ENCODE data around the gene SYCE1L.

Gene SYCE1L

GRCh38 chr16:77219437-77219836, 20.2 kb downstream of the SYCE1L start:
- Histone ChIP-seq H4K20me1 (ENCODE audit: insufficient read depth) (no peaks in the 10 kb centered on the region), H3K79me2 (ENCODE audit: insufficient read depth, low read depth) (no peaks in the 10 kb centered on the region), H3K4me3 (IDR thresholded peaks at IDR 0.05; ENCODE audit: insufficient read depth, low read depth, low read length) (no peak overlapping the region), H2AFZ (ENCODE audit: low read depth) (no peak overlapping the region), H3K4me2 (no peak overlapping the region), H3K27me3 (ENCODE audit: insufficient read depth, low read depth) (no peaks in the 10 kb centered on the region), H3K36me3 (ENCODE audit: insufficient read depth) (no peaks in the 10 kb centered on the region), H3K9ac (no peak overlapping the region), H3K27ac (no peak overlapping the region), H3K4me1 (ENCODE audit: low read depth, poor library complexity, severe bottlenecking) (no peaks in the 10 kb centered on the region)
- TF ChIP-seq CTCF (conservative IDR thresholded peaks at IDR 0.05; ENCODE audit: low read depth, low read length): no peak

- Histone ChIP-seq H3K79me2 (ENCODE audit: insufficient read depth, low read depth) (no peaks in the 10 kb centered on the region), H3K9ac (no peak overlapping the region), H3K4me2 (no peak overlapping the region), H3K27ac (no peak overlapping the region), H3K4me1 (ENCODE audit: low read depth, poor library complexity, severe bottlenecking) (no peaks in the 10 kb centered on the region), H4K20me1 (ENCODE audit: insufficient read depth) (no peaks in the 10 kb centered on the region), H3K36me3 (ENCODE audit: insufficient read depth) (no peaks in the 10 kb centered on the region), H2AFZ (ENCODE audit: low read depth) (no peak overlapping the region), H3K4me3 (IDR thresholded peaks at IDR 0.05; ENCODE audit: insufficient read depth, low read depth, low read length) (no peak overlapping the region), H3K27me3 (ENCODE audit: insufficient read depth, low read depth) (no peaks in the 10 kb centered on the region)
- TF ChIP-seq CTCF (conservative IDR thresholded peaks at IDR 0.05; ENCODE audit: low read depth, low read length): no peak
These were observed 21.2 kb downstream of the SYCE1L start for GRCh38 chr16:77220427-77220826.

GRCh38 chr16:77221482-77221881, 22.3 kb downstream of the SYCE1L start:
- Histone ChIP-seq H4K20me1 (ENCODE audit: insufficient read depth) (no peaks in the 10 kb centered on the region), H3K4me2 (no peak overlapping the region), H3K79me2 (ENCODE audit: insufficient read depth, low read depth) (no peaks in the 10 kb centered on the region), H3K27ac (no peak overlapping the region), H3K27me3 (ENCODE audit: insufficient read depth, low read depth) (no peaks in the 10 kb centered on the region), H3K9ac (no peak overlapping the region), H3K4me3 (IDR thresholded peaks at IDR 0.05; ENCODE audit: insufficient read depth, low read depth, low read length) (no peak overlapping the region), H3K36me3 (ENCODE audit: insufficient read depth) (no peaks in the 10 kb centered on the region), H2AFZ (ENCODE audit: low read depth) (no peak overlapping the region), H3K4me1 (ENCODE audit: low read depth, poor library complexity, severe bottlenecking) (no peaks in the 10 kb centered on the region)
- no peak for TF ChIP-seq CTCF (conservative IDR thresholded peaks at IDR 0.05; ENCODE audit: low read depth, low read length)

GRCh38 chr16:77223184-77223583, 24.0 kb downstream of the SYCE1L start:
- H3K4me3 ChIP-seq (IDR thresholded peaks at IDR 0.05; ENCODE audit: insufficient read depth, low read depth, low read length): no peak overlapping the region
- no peak overlapping the region for H2AFZ ChIP-seq (ENCODE audit: low read depth)
- no peak overlapping the region for H3K27ac ChIP-seq
- H3K4me1 ChIP-seq (ENCODE audit: low read depth, poor library complexity, severe bottlenecking): peaks cover 3% of the 10 kb centered on the region
- H3K79me2 ChIP-seq (ENCODE audit: insufficient read depth, low read depth): no peaks in the 10 kb centered on the region
- no peak overlapping the region for H3K9ac ChIP-seq
- no peaks in the 10 kb centered on the region for H3K27me3 ChIP-seq (ENCODE audit: insufficient read depth, low read depth)
- no peak overlapping the region for H3K4me2 ChIP-seq
- peak; percentile 70 for TF ChIP-seq CTCF (conservative IDR thresholded peaks at IDR 0.05; ENCODE audit: low read depth, low read length)
- H3K36me3 ChIP-seq (ENCODE audit: insufficient read depth): no peaks in the 10 kb centered on the region
- no peaks in the 10 kb centered on the region for H4K20me1 ChIP-seq (ENCODE audit: insufficient read depth)

All from KMS-11 (cell line).